Progenitor cell of endocrine pancreas (in vitro differentiated cells): Measurements from ENCODE around the gene OSGEP. TPM values are rescaled to one million over a fixed set of nuclear protein-coding genes. Genes with fewer than 3 reads are reported as not detected.

Source experiments
- DNase-seq: peaks from one replicate; pipeline ENCODE4 v3.0.0; 2021; ENCODE audit warnings: low spot score; ENCODE audit not compliant: unreplicated experiment
- H3K27ac Mint-ChIP-seq: 2 replicates; pipeline ENCODE4 v1.8.0; 2021; ENCODE audit warnings: mild to moderate bottlenecking, moderate library complexity, mixed read lengths
- H3K27me3 Mint-ChIP-seq: 2 replicates; pipeline ENCODE4 v1.8.0; 2021; ENCODE audit warnings: mixed read lengths
- H3K36me3 Mint-ChIP-seq: 2 replicates; pipeline ENCODE4 v1.8.0; 2022; ENCODE audit warnings: mixed read lengths; ENCODE audit not compliant: insufficient read depth
- H3K4me1 Mint-ChIP-seq: 2 replicates; pipeline ENCODE4 v1.8.0; 2021; ENCODE audit warnings: low read depth, mixed read lengths
- H3K4me3 Mint-ChIP-seq: 2 replicates; pipeline ENCODE4 v1.8.0; 2021; ENCODE audit warnings: low read depth, mild to moderate bottlenecking, moderate library complexity, mixed read lengths
- H3K9me3 Mint-ChIP-seq: 2 replicates; pipeline ENCODE4 v1.8.0; 2021; ENCODE audit warnings: low read depth, mixed read lengths
- total RNA-seq: library from RNA; stranded (reverse); gene quantifications from 2 replicates; pipeline ENCODE4 v1.2.1, GENCODE V29; 2021
- TF ChIP-seq, protein P1 (sequence below): fragments of 200-600 bp; sonication (generic); IDR thresholded peaks from one replicate; pipeline ENCODE4 v1.5.0; 2021; ENCODE audit warnings: antibody characterized with exemption, mild to moderate bottlenecking; ENCODE audit not compliant: unreplicated experiment

Gene OSGEP
- total RNA-seq, 1 donor from 2014 or later: 89.0 TPM

DNA sequence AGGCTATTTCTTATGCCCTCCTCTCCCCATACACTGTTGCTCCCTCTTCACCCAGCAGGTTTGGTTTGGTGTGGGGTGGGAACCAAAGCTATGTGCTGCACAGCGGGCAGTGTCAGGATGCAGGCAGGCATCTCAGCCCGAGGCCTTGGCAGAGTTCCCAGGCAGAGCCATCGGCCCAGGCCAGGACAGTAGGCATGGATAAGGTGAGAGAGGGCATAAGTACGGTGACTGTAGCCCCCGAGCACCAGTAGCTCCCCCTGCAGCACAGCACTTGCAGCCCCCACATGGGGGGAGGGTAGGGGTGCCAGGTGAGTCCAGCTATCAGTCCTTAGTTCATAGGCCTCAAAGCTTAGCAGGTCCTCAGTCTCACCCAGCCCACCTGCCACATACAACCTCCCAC lies 25.8 kb downstream of the OSGEP start:
- TF ChIP-seq, protein P1, sequence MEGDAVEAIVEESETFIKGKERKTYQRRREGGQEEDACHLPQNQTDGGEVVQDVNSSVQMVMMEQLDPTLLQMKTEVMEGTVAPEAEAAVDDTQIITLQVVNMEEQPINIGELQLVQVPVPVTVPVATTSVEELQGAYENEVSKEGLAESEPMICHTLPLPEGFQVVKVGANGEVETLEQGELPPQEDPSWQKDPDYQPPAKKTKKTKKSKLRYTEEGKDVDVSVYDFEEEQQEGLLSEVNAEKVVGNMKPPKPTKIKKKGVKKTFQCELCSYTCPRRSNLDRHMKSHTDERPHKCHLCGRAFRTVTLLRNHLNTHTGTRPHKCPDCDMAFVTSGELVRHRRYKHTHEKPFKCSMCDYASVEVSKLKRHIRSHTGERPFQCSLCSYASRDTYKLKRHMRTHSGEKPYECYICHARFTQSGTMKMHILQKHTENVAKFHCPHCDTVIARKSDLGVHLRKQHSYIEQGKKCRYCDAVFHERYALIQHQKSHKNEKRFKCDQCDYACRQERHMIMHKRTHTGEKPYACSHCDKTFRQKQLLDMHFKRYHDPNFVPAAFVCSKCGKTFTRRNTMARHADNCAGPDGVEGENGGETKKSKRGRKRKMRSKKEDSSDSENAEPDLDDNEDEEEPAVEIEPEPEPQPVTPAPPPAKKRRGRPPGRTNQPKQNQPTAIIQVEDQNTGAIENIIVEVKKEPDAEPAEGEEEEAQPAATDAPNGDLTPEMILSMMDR: no peak
- Mint-ChIP-seq H3K36me3 (no peaks in the 10 kb centered on the region), H3K4me3 (no peak overlapping the region), H3K4me1 (peaks cover 3% of the 10 kb centered on the region), H3K9me3 (no peaks in the 10 kb centered on the region), H3K27ac (no peak overlapping the region), H3K27me3 (peaks cover 2% of the 10 kb centered on the region)
- no peak for DNase-seq

DNA sequence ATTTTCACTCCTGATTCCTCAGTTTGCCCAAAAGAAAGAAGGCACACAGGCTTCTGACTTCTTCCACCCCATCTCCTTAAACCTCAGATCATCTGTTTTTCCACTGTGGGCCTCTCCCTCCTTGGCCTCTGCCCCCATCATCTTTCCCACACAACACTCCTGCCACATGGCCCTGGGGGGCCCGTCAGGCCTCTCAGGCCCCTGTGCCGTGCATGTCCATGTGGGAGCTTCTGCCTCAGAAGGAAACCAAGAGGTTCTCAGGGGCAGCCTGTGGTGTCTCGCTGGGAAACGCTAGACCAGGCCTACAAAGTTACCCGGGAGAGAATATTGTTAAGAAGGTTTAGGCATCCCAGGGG lies 26.6 kb downstream of the OSGEP start:
- no peak overlapping the region for H3K4me3 Mint-ChIP-seq
- H3K9me3 Mint-ChIP-seq: no peaks in the 10 kb centered on the region
- no peak overlapping the region for H3K27ac Mint-ChIP-seq
- TF ChIP-seq, protein P1: no peak
- H3K36me3 Mint-ChIP-seq: no peaks in the 10 kb centered on the region
- no peaks in the 10 kb centered on the region for H3K27me3 Mint-ChIP-seq
- peaks cover 3% of the 10 kb centered on the region for H3K4me1 Mint-ChIP-seq
- no peak for DNase-seq

DNA sequence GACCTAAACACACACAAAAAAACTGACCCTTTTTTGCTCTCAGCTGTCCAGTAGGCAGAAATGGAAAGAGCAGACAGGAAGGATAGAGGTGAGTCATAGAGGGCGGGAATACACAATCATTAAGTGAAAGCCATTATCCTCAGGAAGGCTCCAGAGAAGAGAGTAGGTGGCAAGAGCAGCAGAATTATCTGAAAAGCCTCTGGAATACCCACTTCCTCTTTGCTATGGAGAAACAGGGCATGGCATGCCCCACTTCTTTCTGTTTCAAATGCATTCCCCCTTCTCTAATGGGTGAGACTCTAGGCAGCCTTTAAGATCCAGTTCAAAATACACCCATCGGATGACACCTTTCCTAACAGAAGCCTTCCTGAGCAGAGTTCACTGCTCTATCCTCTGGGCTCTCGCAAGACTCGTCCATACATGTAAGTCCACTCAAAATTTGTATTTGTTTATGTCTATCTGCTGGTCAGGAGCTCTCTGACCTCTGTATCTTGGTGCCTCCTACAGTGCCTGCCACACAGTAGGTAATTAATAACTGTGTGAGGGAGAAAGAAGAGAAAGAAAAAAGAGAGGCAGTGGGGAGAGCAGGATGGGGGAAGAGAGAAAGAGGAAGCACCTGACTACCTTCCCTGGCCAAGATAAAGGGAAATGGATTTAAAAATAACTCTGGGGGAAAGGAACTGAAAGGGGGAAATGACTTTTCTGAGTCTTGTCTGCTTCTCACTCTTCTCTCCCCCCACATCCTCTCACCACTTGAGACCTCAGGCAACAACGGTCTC lies 27.2 kb downstream of the OSGEP start:
- no peaks in the 10 kb centered on the region for H3K36me3 Mint-ChIP-seq
- TF ChIP-seq, protein P1: no peak
- H3K4me1 Mint-ChIP-seq: peaks cover 3% of the 10 kb centered on the region
- H3K9me3 Mint-ChIP-seq: no peaks in the 10 kb centered on the region
- no peak overlapping the region for H3K4me3 Mint-ChIP-seq
- H3K27me3 Mint-ChIP-seq: no peaks in the 10 kb centered on the region
- no peak for DNase-seq
- no peak overlapping the region for H3K27ac Mint-ChIP-seq

DNA sequence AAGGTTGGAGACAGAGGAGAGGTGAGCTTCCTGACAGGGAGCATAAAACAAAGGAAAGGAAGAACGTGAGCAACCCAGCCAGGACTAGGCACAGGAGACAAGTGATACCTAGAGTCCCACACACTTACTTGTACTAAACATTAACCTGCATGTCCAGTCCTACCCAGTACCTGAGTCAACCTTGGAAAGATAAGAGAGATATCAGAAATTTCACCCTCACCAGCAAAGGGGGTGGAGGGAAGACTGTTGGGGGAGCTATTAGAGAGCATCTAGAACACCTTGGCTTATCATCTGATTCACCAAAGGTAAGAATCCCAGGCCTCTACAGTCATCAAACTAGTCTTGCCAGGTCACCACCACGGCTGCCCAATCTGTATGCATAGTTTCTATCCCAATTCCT lies 29.8 kb downstream of the OSGEP start:
- no peaks in the 10 kb centered on the region for H3K36me3 Mint-ChIP-seq
- no peak for DNase-seq
- H3K27me3 Mint-ChIP-seq: no peaks in the 10 kb centered on the region
- no peak overlapping the region for H3K4me3 Mint-ChIP-seq
- TF ChIP-seq, protein P1: no peak
- H3K27ac Mint-ChIP-seq: no peak overlapping the region
- no peaks in the 10 kb centered on the region for H3K9me3 Mint-ChIP-seq
- peaks cover 3% of the 10 kb centered on the region for H3K4me1 Mint-ChIP-seq

DNA sequence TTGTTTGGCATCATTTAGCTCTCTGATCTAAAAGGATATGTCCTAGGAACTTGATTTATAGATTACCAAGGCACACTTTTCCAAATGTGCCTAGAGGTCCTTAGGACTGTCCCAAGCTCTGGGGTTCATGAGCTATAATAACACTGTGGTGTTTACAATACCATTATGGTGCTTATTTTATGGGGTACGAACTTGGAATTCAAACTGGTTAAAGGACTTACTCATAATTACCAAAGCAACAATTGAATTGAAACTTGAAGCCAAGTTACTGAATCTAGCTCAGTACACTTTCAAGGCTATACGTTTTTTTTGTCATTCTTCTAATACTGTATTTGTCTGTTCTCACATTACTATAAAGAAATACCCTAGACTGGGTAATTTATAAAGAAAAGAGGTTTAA lies 31.7 kb downstream of the OSGEP start:
- Mint-ChIP-seq H3K9me3 (no peaks in the 10 kb centered on the region), H3K4me1 (peaks cover 18% of the 10 kb centered on the region), H3K27ac (no peak overlapping the region), H3K36me3 (no peaks in the 10 kb centered on the region), H3K4me3 (no peak overlapping the region), H3K27me3 (no peaks in the 10 kb centered on the region)
- no peak for DNase-seq
- TF ChIP-seq, protein P1: no peak
